ENCODE results near the gene WNT2.

DNA sequence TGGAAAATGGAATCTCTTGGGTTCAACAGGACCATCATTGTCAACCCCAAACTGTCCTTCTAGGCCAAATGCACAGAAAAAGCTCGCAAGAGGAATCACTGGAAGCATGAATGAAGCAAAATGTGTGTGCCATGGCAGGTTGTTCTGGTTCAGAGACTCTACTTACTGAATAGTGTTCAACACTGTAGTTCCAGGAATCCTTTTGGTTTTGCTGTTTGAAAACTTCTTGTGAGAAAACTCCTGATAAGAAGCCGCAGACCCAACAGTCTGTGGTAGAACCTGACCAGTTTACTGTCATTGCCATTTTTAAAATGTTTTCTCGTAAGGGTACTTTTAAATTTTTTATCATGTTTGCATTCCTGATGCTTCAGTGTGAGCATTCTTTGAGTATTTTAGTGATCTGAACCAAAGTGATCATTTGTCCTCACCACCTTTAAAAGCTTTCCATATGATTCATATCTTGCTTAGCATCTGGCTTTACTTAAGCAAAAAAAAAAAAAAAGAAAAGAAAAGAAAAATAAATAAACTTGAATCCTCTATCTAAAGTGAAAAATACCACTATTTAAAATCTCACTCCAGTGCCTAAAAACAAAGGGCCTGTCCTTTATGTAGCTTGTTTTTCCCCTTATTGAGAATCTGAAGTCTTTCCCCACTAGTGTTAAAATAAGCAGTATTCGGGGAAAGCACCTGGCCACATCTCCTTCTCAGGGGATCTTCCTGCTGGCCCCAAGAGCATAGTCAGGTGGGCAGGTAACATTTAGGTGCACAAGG lies 92.4 kb downstream of the WNT2 start:
- TF ChIP-seq POLR2A (IDR thresholded peaks at IDR 0.05; ENCODE audit: low read depth, low read length) (no peak), POLR2AphosphoS5 (IDR thresholded peaks at IDR 0.05; ENCODE audit: low read depth, low read length) (no peak), TAF1 (IDR thresholded peaks at IDR 0.05; ENCODE audit: low read depth, low read length) (no peak), POU2F2 (IDR thresholded peaks at IDR 0.05; ENCODE audit: low read depth, low read length) (no peak), SPI1 (IDR thresholded peaks at IDR 0.05; ENCODE audit: low read depth, low read length) (no peak), PAX5 (IDR thresholded peaks at IDR 0.05; ENCODE audit: insufficient read depth, low read length, severe bottlenecking) (no peak)
